Ammon's horn (tissue), 1 donor: Measurements from ENCODE around the gene POP5.
"Not testable (repeated sequence)": the region's sequence is repeated elsewhere in the genome, so short reads cannot be mapped to it uniquely, and the experiment has no call there.

Experiments used
- DNase-seq: peaks from one replicate; pipeline ENCODE4 v3.0.0-alpha.2; 2016; ENCODE audit warnings: low spot score

The POP5 gene

GRCh38 chr12:120580787-120581723 is at the start of gene POP5:
TSS of gene POP5 (minus strand) at chr12:120581402. CDS start at chr12:120581362, 40 bp downstream.
- DNase-seq: peak; percentile 99

- peak; percentile 66 for DNase-seq
Measured at GRCh38 chr12:120630104-120630892, 49.1 kb upstream of the POP5 start.

- DNase-seq: no peak
Measured at GRCh38 chr12:120628919-120629318, 47.7 kb upstream of the POP5 start.

GRCh38 chr12:120625557-120626419 is 44.6 kb upstream of the POP5 start:
- no peak for DNase-seq

GRCh38 chr12:120620624-120621023 is 39.4 kb upstream of the POP5 start:
- no peak for DNase-seq

- no peak for DNase-seq
Measured at GRCh38 chr12:120618954-120619615, 37.9 kb upstream of the POP5 start.

- DNase-seq: not testable (repeated sequence)
Measured at GRCh38 chr12:120617767-120618166, 36.6 kb upstream of the POP5 start.

GRCh38 chr12:120617193-120617592 is 36.0 kb upstream of the POP5 start:
- DNase-seq: not testable (repeated sequence)

- DNase-seq: no peak
Measured at GRCh38 chr12:120614848-120615247, 33.6 kb upstream of the POP5 start.

- not testable (repeated sequence) for DNase-seq
Measured at GRCh38 chr12:120611534-120611933, 30.3 kb upstream of the POP5 start.

- no peak for DNase-seq
Measured at GRCh38 chr12:120610560-120610959, 29.4 kb upstream of the POP5 start.

- not testable (repeated sequence) for DNase-seq
Measured at GRCh38 chr12:120602416-120602815, 21.2 kb upstream of the POP5 start.

GRCh38 chr12:120599672-120600552 is 18.7 kb upstream of the POP5 start:
- DNase-seq: no peak

- no peak for DNase-seq
Measured at GRCh38 chr12:120598674-120599463, 17.7 kb upstream of the POP5 start.

- DNase-seq: no peak
Measured at GRCh38 chr12:120597861-120598260, 16.7 kb upstream of the POP5 start.

GRCh38 chr12:120596901-120597300 is 15.7 kb upstream of the POP5 start:
- DNase-seq: no peak

GRCh38 chr12:120592121-120593049 is 11.2 kb upstream of the POP5 start:
- no peak for DNase-seq

GRCh38 chr12:120590741-120591407 is 9.7 kb upstream of the POP5 start:
- no peak for DNase-seq
